ENCODE data around the gene MB.
A peak's percentile ranks its signal among the peaks of the same experiment; 100 is the strongest.

MB gene

DNA sequence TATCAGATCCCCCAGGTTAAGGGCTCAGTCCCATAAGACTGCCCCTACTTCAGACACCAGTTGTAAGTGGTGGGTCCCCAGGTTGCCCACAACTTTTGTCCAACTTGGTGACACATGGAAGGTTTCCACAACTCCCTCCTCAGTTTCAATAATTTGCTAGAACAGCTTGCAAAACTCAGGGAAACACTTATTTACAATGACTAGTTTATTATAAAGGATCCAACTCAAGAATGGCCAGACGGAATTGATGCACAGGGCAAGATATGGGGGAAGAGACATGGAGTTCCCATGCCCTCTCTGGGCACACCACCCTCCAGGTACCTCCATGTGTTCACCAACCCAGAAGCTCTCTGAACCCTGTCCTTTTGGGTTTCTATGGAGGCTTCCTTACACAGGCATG lies 36.7 kb upstream of the MB start:
- TF ChIP-seq POLR2AphosphoS5 (IDR thresholded peaks at IDR 0.05; ENCODE audit: low read depth, low read length) (no peak), POLR2A (IDR thresholded peaks at IDR 0.05; ENCODE audit: low read depth, low read length) (no peak), SPI1 (IDR thresholded peaks at IDR 0.05; ENCODE audit: low read depth, low read length) (no peak), POU2F2 (IDR thresholded peaks at IDR 0.05; ENCODE audit: low read depth, low read length) (no peak), PAX5 (IDR thresholded peaks at IDR 0.05; ENCODE audit: insufficient read depth, low read length, severe bottlenecking) (no peak), TAF1 (IDR thresholded peaks at IDR 0.05; ENCODE audit: low read depth, low read length) (no peak)
- no peak for DNase-seq (ENCODE audit: insufficient read length, low spot score)
- no peak for FAIRE-seq

DNA sequence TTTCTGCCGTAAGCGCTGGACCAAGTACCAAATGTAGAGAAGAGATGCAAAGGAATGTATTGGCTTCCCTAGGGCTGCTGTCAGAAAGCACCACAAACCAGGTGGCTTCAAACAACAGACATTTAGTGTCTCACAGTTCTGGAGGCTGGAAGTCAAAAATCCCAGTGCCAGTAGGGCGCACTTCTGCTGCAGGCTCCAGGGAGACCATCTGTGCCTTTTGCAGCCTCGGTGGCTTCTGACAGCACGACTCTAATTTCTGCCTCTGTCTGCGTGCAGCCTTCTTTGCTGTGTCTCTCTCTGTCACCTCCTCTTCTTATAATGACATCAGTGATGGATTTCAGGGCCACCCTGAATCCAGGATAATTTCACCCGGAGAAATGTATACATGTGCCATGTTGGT lies 34.0 kb upstream of the MB start:
- FAIRE-seq: no peak
- TF ChIP-seq TAF1 (IDR thresholded peaks at IDR 0.05; ENCODE audit: low read depth, low read length) (no peak), POU2F2 (IDR thresholded peaks at IDR 0.05; ENCODE audit: low read depth, low read length) (no peak), POLR2A (IDR thresholded peaks at IDR 0.05; ENCODE audit: low read depth, low read length) (no peak), SPI1 (IDR thresholded peaks at IDR 0.05; ENCODE audit: low read depth, low read length) (no peak), PAX5 (IDR thresholded peaks at IDR 0.05; ENCODE audit: insufficient read depth, low read length, severe bottlenecking) (no peak), POLR2AphosphoS5 (IDR thresholded peaks at IDR 0.05; ENCODE audit: low read depth, low read length) (no peak)
- DNase-seq (ENCODE audit: insufficient read length, low spot score): no peak

DNA sequence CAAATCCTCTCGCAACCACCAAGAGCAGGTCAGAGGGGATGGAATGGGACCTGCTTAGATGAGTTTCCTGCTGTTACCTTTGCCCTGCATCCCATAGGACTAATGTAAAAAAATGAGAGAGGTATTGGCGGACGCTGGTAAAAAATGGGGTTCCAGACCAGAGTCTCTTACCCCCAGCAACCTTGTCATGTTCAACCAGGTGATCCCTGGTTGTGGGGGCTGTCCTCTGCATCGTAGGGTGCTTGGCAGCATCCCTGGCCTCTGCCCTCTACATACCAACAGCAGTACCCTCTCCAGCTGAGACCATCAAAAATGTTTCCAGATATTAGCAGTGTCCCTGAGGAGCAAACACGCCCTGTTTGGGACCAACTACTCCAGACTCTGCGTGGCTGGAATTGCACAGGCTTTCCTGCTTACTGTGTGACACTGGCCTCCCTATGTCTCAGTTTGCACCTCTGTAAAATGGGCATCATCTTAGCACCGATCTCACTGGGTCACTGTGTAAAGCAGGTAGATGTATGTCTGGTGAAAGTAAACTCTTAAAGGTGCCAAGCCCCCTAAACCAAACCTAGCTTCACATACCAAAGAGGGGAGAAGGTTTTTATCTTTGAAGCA lies 32.6 kb upstream of the MB start:
- DNase-seq (ENCODE audit: insufficient read length, low spot score): no peak

GRCh38 chr22:35649026-35649553 lies 32.0 kb upstream of the MB start:
- no peak for TF ChIP-seq TAF1 (IDR thresholded peaks at IDR 0.05; ENCODE audit: low read depth, low read length)
- no peak for TF ChIP-seq PAX5 (IDR thresholded peaks at IDR 0.05; ENCODE audit: insufficient read depth, low read length, severe bottlenecking)
- no peak for TF ChIP-seq POLR2A (IDR thresholded peaks at IDR 0.05; ENCODE audit: low read depth, low read length)
- no peak for TF ChIP-seq SPI1 (IDR thresholded peaks at IDR 0.05; ENCODE audit: low read depth, low read length)
- TF ChIP-seq POLR2AphosphoS5 (IDR thresholded peaks at IDR 0.05; ENCODE audit: low read depth, low read length): no peak
- TF ChIP-seq POU2F2 (IDR thresholded peaks at IDR 0.05; ENCODE audit: low read depth, low read length): no peak
- DNase-seq (ENCODE audit: insufficient read length, low spot score) (no peak), FAIRE-seq (peak; percentile 63)

More for the DNA sequence above, 32.6 kb upstream of the MB start:
- no peak for FAIRE-seq
- TF ChIP-seq TAF1 (IDR thresholded peaks at IDR 0.05; ENCODE audit: low read depth, low read length): no peak
- no peak for TF ChIP-seq POU2F2 (IDR thresholded peaks at IDR 0.05; ENCODE audit: low read depth, low read length)
- TF ChIP-seq SPI1 (IDR thresholded peaks at IDR 0.05; ENCODE audit: low read depth, low read length): no peak
- TF ChIP-seq POLR2AphosphoS5 (IDR thresholded peaks at IDR 0.05; ENCODE audit: low read depth, low read length): no peak
- TF ChIP-seq POLR2A (IDR thresholded peaks at IDR 0.05; ENCODE audit: low read depth, low read length): no peak

- DNase-seq (ENCODE audit: insufficient read length, low spot score): peak; percentile 43
- TF ChIP-seq POU2F2 (IDR thresholded peaks at IDR 0.05; ENCODE audit: low read depth, low read length) (peak; percentile 25; the same call in 1 of the 2 replicates), POLR2AphosphoS5 (IDR thresholded peaks at IDR 0.05; ENCODE audit: low read depth, low read length) (peak; percentile 58), POLR2A (IDR thresholded peaks at IDR 0.05; ENCODE audit: low read depth, low read length) (peak; percentile 43; the same call in 1 of the 2 replicates), PAX5 (IDR thresholded peaks at IDR 0.05; ENCODE audit: insufficient read depth, low read length, severe bottlenecking) (no peak), SPI1 (IDR thresholded peaks at IDR 0.05; ENCODE audit: low read depth, low read length) (no peak), TAF1 (IDR thresholded peaks at IDR 0.05; ENCODE audit: low read depth, low read length) (no peak; the same call in none of the 2 replicates)
- FAIRE-seq: peak; percentile 89
Measured at GRCh38 chr22:35648066-35649025, 31.2 kb upstream of the MB start, which contains the start of gene APOL6. Gene APOL6 (plus strand): TSS chr22:35648446. CDS start chr22:35656426, 7,980 bp downstream.

DNA sequence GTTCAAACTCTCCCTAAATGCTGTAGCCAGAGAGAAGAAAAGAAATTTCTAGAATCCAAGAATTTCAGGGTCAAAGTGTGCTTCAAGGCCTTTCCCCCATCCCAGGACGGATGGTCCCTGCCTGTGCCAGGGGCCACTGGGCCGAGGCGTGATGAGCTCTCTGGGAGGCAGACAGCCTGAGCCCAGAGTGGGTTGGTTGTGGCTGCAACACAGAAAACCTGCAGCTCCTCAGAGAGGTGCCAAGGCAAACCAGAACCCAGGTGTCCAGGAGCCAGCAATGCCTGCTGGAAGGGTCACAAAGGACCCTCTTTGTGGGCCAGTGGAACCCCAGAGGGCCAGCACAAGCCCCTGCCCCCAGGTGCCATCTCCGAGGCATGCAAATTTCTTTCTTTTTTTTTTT lies 28.5 kb upstream of the MB start:
- TF ChIP-seq POLR2AphosphoS5 (IDR thresholded peaks at IDR 0.05; ENCODE audit: low read depth, low read length): no peak
- TF ChIP-seq POLR2A (IDR thresholded peaks at IDR 0.05; ENCODE audit: low read depth, low read length): no peak
- TF ChIP-seq PAX5 (IDR thresholded peaks at IDR 0.05; ENCODE audit: insufficient read depth, low read length, severe bottlenecking): no peak
- no peak for TF ChIP-seq POU2F2 (IDR thresholded peaks at IDR 0.05; ENCODE audit: low read depth, low read length)
- TF ChIP-seq SPI1 (IDR thresholded peaks at IDR 0.05; ENCODE audit: low read depth, low read length): no peak
- TF ChIP-seq TAF1 (IDR thresholded peaks at IDR 0.05; ENCODE audit: low read depth, low read length): no peak
- no peak for DNase-seq (ENCODE audit: insufficient read length, low spot score)
- no peak for FAIRE-seq

GRCh38 chr22:35643991-35644390 lies 26.9 kb upstream of the MB start:
- no peak for TF ChIP-seq POU2F2 (IDR thresholded peaks at IDR 0.05; ENCODE audit: low read depth, low read length)
- no peak for TF ChIP-seq POLR2AphosphoS5 (IDR thresholded peaks at IDR 0.05; ENCODE audit: low read depth, low read length)
- TF ChIP-seq SPI1 (IDR thresholded peaks at IDR 0.05; ENCODE audit: low read depth, low read length): no peak
- TF ChIP-seq PAX5 (IDR thresholded peaks at IDR 0.05; ENCODE audit: insufficient read depth, low read length, severe bottlenecking): no peak
- no peak for TF ChIP-seq TAF1 (IDR thresholded peaks at IDR 0.05; ENCODE audit: low read depth, low read length)
- no peak for TF ChIP-seq POLR2A (IDR thresholded peaks at IDR 0.05; ENCODE audit: low read depth, low read length)
- DNase-seq (ENCODE audit: insufficient read length, low spot score) (no peak), FAIRE-seq (peak; percentile 35)

GRCh38 chr22:35642305-35642741 lies 25.2 kb upstream of the MB start:
- no peak for TF ChIP-seq TAF1 (IDR thresholded peaks at IDR 0.05; ENCODE audit: low read depth, low read length)
- TF ChIP-seq PAX5 (IDR thresholded peaks at IDR 0.05; ENCODE audit: insufficient read depth, low read length, severe bottlenecking): no peak
- no peak for DNase-seq (ENCODE audit: insufficient read length, low spot score)
- FAIRE-seq: no peak

Data from GM12891 (cell line).